ENCODE data around the gene PARP8.
"Not testable (repeated sequence)": the region's sequence is repeated elsewhere in the genome, so short reads cannot be mapped to it uniquely, and the experiment has no call there.

The PARP8 gene

DNA sequence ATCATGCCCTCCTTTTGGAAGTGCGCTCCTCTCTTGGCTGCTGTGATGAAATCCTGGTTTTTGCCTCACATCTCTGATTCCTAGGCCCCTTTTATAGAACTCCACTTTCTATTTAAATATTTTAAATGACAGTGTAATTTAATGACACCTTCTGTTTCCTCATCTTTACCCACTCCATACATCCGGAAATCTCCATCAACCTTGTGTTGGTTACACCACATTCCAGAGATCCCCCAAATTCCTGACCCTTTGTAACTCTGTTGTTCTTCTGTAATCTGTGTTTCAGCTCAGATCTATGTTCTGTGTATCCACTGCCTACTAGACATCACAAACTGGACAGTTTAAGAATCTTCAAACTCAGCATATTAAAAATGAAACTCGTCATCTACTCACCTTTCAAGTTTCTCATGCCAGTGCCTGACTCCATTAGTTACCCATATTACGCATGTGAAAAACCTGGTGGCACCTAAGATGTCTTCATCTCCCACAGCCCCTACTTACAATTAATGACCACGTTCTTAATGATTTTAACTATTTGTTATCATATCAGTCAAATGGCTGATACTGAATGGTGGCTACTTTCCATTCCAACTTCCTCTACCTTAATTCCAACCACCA, 25.1 kb downstream of the PARP8 start:
- no peak for DNase-seq

DNA sequence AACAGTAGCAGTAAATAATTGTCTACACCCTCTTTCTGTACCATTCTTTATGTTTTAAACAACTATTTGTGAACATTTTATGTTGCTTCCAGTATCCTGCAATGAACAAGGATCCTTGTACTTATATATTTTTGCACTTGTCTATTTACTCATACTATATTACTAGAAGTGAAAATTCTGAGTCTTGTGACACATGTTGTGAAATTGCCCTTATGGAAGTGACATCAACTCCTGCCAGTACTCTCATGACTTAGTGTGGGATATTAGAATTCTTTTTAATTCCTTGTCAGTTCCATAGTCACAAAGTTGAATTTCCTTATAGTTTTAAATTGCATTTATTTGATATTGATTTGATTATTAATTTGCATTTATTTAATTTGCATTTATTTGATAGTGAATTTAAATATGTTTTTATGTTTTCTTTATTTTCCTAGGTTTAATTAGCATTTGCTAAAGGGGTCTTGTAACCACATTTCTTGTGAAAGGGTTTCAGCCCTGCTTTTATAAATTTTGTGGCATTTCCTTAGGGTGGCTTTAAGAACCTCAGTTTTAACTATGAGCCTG, 27.7 kb downstream of the PARP8 start:
- DNase-seq = no peak

DNA sequence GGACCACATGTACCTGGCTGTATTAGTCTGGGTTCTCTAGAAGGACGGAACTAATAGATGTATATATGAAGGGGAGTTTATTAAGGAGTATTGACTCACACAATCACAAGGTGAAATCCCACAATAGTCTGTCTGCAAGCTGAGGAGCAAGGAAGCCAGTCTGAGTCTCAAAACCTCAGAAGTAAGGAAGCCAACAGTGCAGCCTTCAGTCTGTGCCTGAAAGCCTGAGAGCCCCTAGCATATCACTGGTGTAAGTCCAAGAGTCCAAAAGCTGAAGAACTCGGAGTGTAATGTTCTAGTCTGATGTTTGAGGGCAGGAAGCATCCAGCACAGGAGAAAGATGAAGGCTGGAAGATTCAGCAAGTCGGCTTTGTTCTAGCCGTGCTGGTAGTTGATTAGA, 28.2 kb downstream of the PARP8 start:
- DNase-seq = not testable (repeated sequence)

- DNase-seq = no peak
These were observed 31.3 kb downstream of the PARP8 start for GRCh38 chr5:50697739-50698138.

DNA sequence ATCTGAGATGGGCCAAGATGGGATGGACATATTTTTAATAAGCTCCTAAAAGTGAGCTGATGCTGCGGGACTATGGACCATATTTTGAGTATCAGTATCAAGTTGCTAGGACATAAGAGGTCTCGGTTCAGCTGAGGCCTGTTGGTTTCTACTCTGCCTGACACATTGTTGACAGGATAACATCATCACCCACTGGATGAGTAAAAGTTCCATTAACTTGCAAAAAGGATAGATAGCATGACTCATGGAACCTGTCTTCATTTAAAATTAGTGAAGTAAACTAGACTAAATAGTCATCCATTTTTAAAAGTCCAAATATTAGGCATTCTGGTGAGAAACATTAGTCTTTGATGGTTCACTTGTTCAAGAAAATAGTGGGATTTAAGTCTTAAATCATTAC, 33.3 kb downstream of the PARP8 start:
- DNase-seq = no peak

DNA sequence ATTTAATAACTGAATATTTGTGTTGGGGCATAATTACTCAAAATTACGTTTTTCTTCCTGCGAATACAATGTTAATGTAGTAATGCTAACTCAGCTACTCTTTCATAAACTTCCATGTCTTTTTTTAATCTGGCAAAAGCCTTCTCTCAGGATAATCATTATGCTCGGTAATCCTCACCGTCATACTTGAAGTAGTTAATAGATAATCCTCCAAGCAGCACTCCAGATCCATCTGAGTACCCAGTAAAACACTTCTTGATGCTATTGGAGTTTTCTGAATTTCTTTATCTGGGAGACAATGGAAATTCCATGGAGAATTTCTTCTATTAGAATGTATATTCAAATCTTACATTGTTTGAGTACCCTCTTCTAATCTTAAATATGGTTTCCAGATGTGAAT, 34.3 kb downstream of the PARP8 start:
- no peak for DNase-seq

GRCh38 chr5:50702615-50703366, 36.4 kb downstream of the PARP8 start:
- no peak for DNase-seq

GRCh38 chr5:50703367-50703666, 36.9 kb downstream of the PARP8 start:
- no peak for DNase-seq

DNA sequence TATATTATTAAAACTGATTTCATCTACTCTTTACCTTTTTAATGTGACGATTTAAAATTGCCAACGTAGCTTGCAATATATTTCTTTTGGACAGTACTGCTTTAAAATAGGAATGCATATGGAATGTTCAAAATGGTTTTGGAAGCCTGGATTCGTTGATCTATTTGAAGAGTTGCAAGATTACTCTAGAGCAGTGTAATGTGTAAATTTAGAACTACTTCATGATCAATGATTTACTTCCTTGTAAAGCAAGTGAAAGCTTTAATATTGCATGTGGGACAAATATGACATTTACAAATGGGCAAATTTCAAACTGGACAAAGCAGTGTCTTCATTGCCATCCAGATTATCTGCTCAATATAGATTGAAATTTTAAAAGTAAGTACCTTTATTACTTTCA, 38.3 kb downstream of the PARP8 start:
- no peak for DNase-seq

DNA sequence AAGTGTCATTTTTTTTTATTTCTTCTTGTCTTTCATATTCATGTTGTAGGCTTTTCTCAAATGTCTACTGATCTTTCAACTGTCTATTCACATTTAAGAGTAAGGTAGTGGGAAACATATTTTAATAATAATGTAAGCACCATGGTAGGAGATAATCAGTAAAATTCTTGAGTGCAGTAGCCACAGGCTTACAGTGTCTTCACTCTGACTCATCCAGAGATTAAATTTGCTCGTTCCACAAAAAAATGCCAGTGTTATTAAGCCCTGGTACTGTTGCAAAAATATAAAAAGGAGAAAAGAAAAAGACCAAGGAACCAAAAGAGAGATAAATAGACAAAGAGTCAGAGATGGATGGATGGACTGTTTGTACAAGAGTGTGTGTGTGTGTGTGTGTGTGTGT, 43.0 kb downstream of the PARP8 start:
- DNase-seq = no peak

GRCh38 chr5:50710838-50711237, 44.4 kb downstream of the PARP8 start:
- no peak for DNase-seq

GRCh38 chr5:50711280-50711679, 44.8 kb downstream of the PARP8 start:
- DNase-seq = peak; percentile 37

DNA sequence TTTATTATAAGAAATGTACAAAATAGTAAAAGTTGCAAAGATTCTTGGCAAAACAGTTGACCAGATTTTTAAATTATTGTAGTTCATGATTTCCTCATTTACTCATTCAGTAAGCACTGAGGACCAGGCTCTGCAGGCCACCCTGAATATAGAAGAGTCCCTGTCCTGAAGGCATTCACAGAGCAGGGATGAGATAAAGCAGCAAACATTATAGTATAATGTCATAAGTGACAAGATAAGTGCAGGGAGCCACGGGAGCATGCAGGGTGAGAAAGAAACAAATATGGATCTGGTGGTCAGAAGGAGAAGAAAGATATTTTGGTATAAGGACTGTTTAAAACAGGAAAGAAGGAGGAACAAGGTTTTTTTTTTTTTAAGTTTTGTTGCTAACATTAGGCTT, 46.0 kb downstream of the PARP8 start:
- DNase-seq = no peak

- no peak for DNase-seq
These were observed 48.6 kb downstream of the PARP8 start for GRCh38 chr5:50715001-50715400.

DNA sequence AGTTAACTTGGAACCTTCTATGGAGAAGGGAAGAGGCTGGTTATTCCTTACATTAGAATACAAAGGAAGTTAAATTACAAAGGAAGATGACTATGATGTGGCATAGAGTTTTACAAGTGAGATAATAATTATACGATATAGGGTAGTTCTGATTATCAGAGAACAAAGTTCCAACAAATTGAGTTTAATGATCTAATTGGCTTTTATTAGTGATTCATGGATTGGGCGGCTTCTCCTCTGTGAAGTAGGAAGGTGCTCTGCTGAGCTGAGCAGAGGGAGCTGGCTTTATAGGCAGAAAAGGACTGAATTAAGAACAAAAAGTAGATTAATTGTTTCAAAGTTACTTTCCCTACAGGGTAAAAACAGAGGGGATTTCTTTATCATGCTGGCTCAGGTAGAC, 49.7 kb downstream of the PARP8 start:
- no peak for DNase-seq

GRCh38 chr5:50717651-50718050, 51.2 kb downstream of the PARP8 start:
- no peak for DNase-seq

DNA sequence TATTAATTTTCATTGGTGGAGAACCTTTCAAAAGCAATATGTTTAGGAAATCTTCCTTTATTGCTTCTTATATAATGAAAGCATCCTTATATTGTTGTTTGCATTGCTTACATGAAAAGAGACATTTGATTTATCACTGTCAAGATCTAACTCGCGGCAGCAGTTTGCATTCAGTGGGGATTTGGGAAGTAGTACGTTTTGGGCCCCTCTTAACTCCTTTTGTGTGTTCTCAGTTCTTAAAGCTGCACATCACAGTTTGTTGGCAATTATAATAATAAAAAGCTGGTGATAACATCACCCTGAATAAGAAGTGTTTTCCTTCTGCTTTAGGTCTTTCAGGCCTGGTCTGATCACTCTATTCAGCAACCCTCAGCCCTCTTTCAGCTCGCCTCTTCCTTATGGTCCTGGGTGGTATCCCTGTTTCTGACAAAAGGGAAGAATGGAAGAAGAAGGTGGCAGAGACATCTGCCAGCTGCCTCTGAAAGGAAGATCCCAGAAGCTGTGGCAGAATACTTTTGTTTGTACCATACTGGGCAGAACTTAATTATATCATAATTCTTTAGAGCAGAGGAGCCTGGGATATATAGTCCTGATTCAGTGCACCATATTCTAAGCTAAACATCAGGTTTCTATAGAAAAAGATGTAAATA, 53.7 kb downstream of the PARP8 start:
- DNase-seq = no peak

GRCh38 chr5:50722223-50722622, 55.8 kb downstream of the PARP8 start:
- DNase-seq = no peak

DNA sequence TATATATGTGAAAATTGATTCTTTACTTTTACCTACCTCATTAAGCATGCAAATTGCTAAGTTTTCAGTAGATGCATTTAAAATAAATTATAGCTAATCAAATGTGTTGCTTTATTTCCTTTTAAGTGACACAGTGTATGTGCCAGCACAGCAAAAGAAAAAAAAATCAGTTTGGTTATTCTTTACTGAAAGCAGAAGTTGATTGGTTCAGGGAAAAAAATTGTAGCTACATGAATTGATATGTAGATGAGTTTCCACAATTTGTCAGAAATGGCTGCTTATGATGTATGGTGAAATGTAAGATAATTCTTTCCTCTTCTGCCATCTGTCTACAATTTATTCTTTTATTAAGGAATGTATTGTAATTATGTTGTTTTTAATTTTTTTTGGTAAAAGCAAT, 57.8 kb downstream of the PARP8 start:
- DNase-seq = no peak

GRCh38 chr5:50725800-50726474, 59.5 kb downstream of the PARP8 start:
- no peak for DNase-seq

DNA sequence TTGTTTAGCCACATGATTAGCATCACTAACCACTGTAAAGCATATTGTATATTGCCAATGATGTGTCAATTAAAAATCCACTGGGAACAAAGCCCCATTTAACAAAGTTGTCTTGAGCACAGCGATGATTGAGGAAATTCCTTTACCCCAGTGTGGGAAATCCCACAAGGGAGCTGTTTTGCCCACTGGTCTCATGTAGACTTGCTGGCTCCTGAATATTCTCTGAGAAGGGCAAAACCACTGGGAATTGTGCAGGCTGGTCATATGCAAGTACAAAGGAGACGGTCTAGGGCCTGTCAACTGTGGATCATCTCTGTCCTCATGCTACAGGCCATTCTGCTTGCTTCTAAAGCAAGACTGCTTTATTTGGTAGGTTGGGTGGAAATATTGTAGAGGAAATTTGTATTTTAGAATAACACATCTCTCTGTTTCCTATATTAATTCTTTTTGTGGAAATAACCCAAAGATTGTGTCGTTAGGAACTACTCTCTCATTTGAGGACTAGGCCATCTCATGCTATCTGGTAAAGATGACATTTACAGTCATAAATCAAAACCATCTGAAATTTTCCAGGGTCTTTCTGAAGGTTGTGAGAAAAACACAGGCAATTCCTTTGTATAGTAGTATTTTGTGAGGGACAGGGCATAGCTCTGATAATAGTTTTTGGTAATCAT, 60.2 kb downstream of the PARP8 start:
- no peak for DNase-seq

- peak; percentile 12 for DNase-seq
These were observed 60.7 kb downstream of the PARP8 start for GRCh38 chr5:50727149-50727496.

GRCh38 chr5:50727845-50728244, 61.4 kb downstream of the PARP8 start:
- DNase-seq = no peak
